SU-DHL-6 (cell line): ENCODE measurements around the gene CD300E.

Source experiments
- H2AFZ ChIP-seq: fragments of 200-600 bp; sonication (generic); 2 replicates; pipeline ENCODE4 v1.6.1; 2014; ENCODE audit warnings: low read depth, mild to moderate bottlenecking, moderate library complexity, mixed read lengths, antibody characterized with exemption, low read length; ENCODE audit not compliant: severe bottlenecking
- H3F3A ChIP-seq: fragments of 200-600 bp; shearing (Covaris generic); 2 replicates; pipeline ENCODE4 v1.6.0; 2016; ENCODE audit warnings: antibody characterized with exemption, mild to moderate bottlenecking; ENCODE audit not compliant: insufficient read depth
- H3K27ac ChIP-seq: fragments of 200-600 bp; sonication (generic); 2 replicates; pipeline ENCODE4 v1.5.1; 2016; ENCODE audit warnings: low read depth, mild to moderate bottlenecking, low read length, moderate library complexity, mixed read lengths
- H3K27me3 ChIP-seq: fragments of 200-600 bp; sonication (generic), shearing (Covaris generic); 2 replicates; pipeline ENCODE4 v1.6.0; 2014; ENCODE audit warnings: mild to moderate bottlenecking, low read length
- H3K36me3 ChIP-seq: fragments of 200-600 bp; sonication (generic); 2 replicates; pipeline ENCODE4 v1.6.1; 2014; ENCODE audit warnings: mild to moderate bottlenecking, low read length, mixed read lengths
- H3K4me2 ChIP-seq: fragments of 300-600, 200-600 bp; shearing (Covaris generic), sonication (generic); 2 replicates; pipeline ENCODE4 v1.6.0; 2014; ENCODE audit warnings: low read length, low read depth, mild to moderate bottlenecking; ENCODE audit not compliant: poor library complexity, severe bottlenecking
- H3K4me3 ChIP-seq: fragments of 200-600 bp; sonication (generic); 2 replicates; pipeline ENCODE4 v1.5.1; 2014; ENCODE audit warnings: antibody characterized with exemption, low read length, mild to moderate bottlenecking, mixed read lengths; ENCODE audit not compliant: insufficient read depth, poor library complexity, severe bottlenecking
- H3K79me2 ChIP-seq: fragments of 200-600 bp; sonication (generic); 2 replicates; pipeline ENCODE4 v1.6.1; 2014; ENCODE audit warnings: mild to moderate bottlenecking, low read length, moderate library complexity; ENCODE audit not compliant: insufficient read depth
- H3K9ac ChIP-seq: fragments of 200-600 bp; sonication (generic); 2 replicates; pipeline ENCODE4 v1.7.0; 2014; ENCODE audit warnings: mild to moderate bottlenecking, low read length
- H3K9me2 ChIP-seq: fragments of 200-600 bp; sonication (generic); replicated peaks from 2 replicates; pipeline ENCODE4 v1.6.1; 2014; ENCODE audit warnings: low read length; ENCODE audit not compliant: insufficient read depth
- H3K9me3 ChIP-seq: fragments of 200-600 bp; sonication (generic); 2 replicates; pipeline ENCODE4 v1.6.1; 2014; ENCODE audit warnings: low read length, mixed read lengths; ENCODE audit not compliant: insufficient read depth
- H4K20me1 ChIP-seq: fragments of 200-600 bp; sonication (generic); 2 replicates; pipeline ENCODE4 v1.6.1; 2014; ENCODE audit warnings: low read depth, mild to moderate bottlenecking, antibody characterized with exemption, low read length, moderate library complexity, mixed read lengths
- EZH2phosphoT487 ChIP-seq: fragments of 200-600 bp; sonication (generic), shearing (Covaris generic); conservative IDR thresholded peaks from 2 replicates; pipeline ENCODE4 v1.6.1; 2018; ENCODE audit warnings: mild to moderate bottlenecking, antibody characterized with exemption, low read length, moderate library complexity, mixed read lengths
- TF ChIP-seq, protein P1 (sequence below): fragments of 200-600 bp; sonication (generic); IDR thresholded peaks from one replicate; pipeline ENCODE4 v1.5.1; 2017; ENCODE audit warnings: antibody characterized with exemption, mild to moderate bottlenecking, low read length, moderate library complexity; ENCODE audit not compliant: insufficient read depth, poor library complexity, severe bottlenecking

Gene CD300E

DNA sequence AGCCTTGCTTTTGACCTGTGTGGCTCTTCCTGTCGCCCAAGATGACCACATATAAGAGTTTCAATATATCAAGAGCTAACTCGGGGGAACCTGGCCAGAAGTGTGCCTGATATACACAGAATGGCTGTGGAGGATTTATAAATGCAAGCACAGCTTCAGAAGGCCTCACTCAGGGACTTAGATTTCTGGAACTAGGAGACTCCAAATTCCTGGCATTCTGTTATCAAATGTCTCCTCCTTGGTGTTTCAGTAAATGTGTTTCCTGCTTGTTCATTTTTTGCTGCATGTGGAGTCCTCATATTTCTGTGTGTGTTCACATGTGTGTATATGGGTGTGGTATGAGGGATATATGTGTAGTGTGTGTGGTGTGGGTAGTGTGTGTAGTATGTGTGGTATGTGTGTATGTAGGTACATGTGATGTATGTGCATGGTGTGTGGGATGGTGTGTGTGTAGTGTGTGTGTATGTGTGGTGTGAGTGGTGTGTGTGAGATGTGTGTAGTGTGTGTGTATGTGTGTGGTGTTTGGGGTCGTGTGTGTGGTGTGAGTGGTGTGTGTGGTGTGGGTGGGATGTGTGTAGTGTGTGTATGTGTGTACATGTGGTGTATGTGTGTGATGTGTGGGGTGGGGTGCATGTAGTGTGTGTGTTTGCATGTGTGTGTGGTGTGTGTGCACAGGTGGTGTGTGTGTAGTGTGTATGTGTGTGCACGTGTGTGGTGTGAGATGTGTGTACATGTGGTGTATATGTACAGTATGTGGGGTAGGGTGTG, 55.2 kb downstream of the CD300E start:
- Histone ChIP-seq H3K4me2 (no peak overlapping the region), H2AFZ (no peak overlapping the region), H3K9ac (no peak overlapping the region), H3K4me3 (no peak overlapping the region), H4K20me1 (no peaks in the 10 kb centered on the region), H3F3A (no peaks in the 10 kb centered on the region), H3K36me3 (no peaks in the 10 kb centered on the region), H3K27ac (no peak overlapping the region), H3K27me3 (no peaks in the 10 kb centered on the region; the same call in 1 of the 2 replicates), H3K79me2 (no peaks in the 10 kb centered on the region), H3K9me2 (no peaks in the 10 kb centered on the region), H3K9me3 (no peaks in the 10 kb centered on the region)
- TF ChIP-seq, protein P1, sequence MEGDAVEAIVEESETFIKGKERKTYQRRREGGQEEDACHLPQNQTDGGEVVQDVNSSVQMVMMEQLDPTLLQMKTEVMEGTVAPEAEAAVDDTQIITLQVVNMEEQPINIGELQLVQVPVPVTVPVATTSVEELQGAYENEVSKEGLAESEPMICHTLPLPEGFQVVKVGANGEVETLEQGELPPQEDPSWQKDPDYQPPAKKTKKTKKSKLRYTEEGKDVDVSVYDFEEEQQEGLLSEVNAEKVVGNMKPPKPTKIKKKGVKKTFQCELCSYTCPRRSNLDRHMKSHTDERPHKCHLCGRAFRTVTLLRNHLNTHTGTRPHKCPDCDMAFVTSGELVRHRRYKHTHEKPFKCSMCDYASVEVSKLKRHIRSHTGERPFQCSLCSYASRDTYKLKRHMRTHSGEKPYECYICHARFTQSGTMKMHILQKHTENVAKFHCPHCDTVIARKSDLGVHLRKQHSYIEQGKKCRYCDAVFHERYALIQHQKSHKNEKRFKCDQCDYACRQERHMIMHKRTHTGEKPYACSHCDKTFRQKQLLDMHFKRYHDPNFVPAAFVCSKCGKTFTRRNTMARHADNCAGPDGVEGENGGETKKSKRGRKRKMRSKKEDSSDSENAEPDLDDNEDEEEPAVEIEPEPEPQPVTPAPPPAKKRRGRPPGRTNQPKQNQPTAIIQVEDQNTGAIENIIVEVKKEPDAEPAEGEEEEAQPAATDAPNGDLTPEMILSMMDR: no peak
- TF ChIP-seq EZH2phosphoT487: no peak

DNA sequence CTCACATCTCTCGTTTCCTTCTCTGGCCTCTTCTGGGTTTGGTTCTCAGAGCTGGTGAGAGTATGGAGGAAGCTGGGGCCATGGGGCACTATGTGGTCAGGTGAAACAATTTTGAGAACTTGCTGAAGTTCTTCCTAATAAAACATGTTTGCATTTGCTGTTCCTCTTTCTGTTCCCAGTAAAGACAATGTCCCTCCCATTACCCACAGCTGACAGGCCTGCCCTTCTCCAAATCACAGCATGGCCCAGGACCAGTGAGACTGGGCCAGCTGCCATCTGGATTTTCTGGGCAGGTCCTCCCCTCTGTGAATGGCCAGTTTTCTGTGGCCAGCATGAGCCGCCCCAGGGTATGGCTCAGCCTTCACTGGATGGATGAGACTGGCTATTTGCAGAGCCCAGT, 56.1 kb downstream of the CD300E start, which contains the start of gene CD300H:
Gene CD300H, minus strand, starts transcription at position 113 of the 400 bp plus-strand sequence.
- TF ChIP-seq, protein P1: no peak
- no peak for TF ChIP-seq EZH2phosphoT487
- Histone ChIP-seq H3K36me3 (no peaks in the 10 kb centered on the region), H2AFZ (no peak within 1 kb of the TSS), H3K79me2 (no peaks in the 10 kb centered on the region), H3K27ac (no peak within 1 kb of the TSS), H3K4me2 (no peak within 1 kb of the TSS), H3K9me3 (no peaks in the 10 kb centered on the region), H3K9me2 (no peaks in the 10 kb centered on the region), H3K27me3 (no peaks in the 10 kb centered on the region; the same call in 1 of the 2 replicates), H4K20me1 (no peaks in the 10 kb centered on the region), H3F3A (no peaks in the 10 kb centered on the region), H3K9ac (no peak within 1 kb of the TSS), H3K4me3 (no peak within 1 kb of the TSS)

DNA sequence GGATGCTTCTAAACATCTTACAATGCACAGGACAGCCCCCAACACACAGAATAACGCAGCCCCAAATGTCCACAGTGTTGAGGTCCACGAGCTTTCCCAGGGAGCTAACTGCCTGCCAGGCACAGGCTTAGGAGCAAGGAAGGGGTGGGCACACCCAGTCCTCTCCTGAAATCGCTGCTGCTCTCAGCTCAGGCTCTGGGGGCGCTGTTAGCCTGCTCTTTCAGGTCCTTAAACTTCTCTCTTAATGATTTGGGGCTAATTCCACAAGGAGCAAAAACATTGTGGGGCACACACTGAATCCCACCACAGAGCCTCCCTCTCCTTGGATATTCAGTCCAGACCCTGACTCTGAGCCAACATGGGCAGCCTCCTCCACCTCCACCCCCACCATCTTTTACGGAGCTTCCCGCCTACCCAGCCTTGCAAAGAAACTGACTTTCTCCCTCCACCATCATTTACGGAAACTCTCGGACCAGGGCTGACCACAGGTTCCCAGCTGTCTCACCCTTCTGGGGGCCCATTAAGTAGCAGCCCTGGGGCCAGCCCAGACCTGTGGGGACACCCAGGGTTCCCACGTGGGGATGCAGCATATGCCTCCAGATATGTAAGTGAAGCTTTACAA, 57.3 kb downstream of the CD300E start:
- H2AFZ ChIP-seq: no peak overlapping the region
- H3K79me2 ChIP-seq: no peaks in the 10 kb centered on the region
- no peak overlapping the region for H3K27ac ChIP-seq
- H3F3A ChIP-seq: no peaks in the 10 kb centered on the region
- TF ChIP-seq EZH2phosphoT487: no peak
- TF ChIP-seq, protein P1: peak; percentile 61
- H3K36me3 ChIP-seq: no peaks in the 10 kb centered on the region
- H3K27me3 ChIP-seq: no peaks in the 10 kb centered on the region; the same call in 1 of the 2 replicates
- no peaks in the 10 kb centered on the region for H3K9me2 ChIP-seq
- no peak overlapping the region for H3K4me3 ChIP-seq
- no peak overlapping the region for H3K4me2 ChIP-seq
- H3K9me3 ChIP-seq: no peaks in the 10 kb centered on the region
- no peak overlapping the region for H3K9ac ChIP-seq
- no peaks in the 10 kb centered on the region for H4K20me1 ChIP-seq
